ENCODE results near the gene LRRC3C.

LRRC3C gene

GRCh38 chr17:39933912-39934311, 6.4 kb downstream of the LRRC3C start:
- Histone ChIP-seq H3K27ac (replicated peaks) (no peak overlapping the region), H3K27me3 (ENCODE audit: insufficient read depth, poor library complexity, severe bottlenecking) (no peaks in the 10 kb centered on the region), H3K4me3 (replicated peaks; ENCODE audit: insufficient read depth, low read length) (no peak overlapping the region)
- DNase-seq (ENCODE audit: low read depth in 1 of 2, low spot score in 1 of 2), result no peak
- TF ChIP-seq SPI1 (IDR thresholded peaks at IDR 0.05; ENCODE audit: borderline replicate concordance, low read depth) (no peak), POLR2AphosphoS5 (IDR thresholded peaks at IDR 0.05; ENCODE audit: low read depth) (no peak), CTCF (IDR thresholded peaks at IDR 0.05; ENCODE audit: insufficient read depth, low read length) (no peak), GABPA (IDR thresholded peaks at IDR 0.05; ENCODE audit: low read depth) (no peak)
- TF ChIP-seq, protein P1, sequence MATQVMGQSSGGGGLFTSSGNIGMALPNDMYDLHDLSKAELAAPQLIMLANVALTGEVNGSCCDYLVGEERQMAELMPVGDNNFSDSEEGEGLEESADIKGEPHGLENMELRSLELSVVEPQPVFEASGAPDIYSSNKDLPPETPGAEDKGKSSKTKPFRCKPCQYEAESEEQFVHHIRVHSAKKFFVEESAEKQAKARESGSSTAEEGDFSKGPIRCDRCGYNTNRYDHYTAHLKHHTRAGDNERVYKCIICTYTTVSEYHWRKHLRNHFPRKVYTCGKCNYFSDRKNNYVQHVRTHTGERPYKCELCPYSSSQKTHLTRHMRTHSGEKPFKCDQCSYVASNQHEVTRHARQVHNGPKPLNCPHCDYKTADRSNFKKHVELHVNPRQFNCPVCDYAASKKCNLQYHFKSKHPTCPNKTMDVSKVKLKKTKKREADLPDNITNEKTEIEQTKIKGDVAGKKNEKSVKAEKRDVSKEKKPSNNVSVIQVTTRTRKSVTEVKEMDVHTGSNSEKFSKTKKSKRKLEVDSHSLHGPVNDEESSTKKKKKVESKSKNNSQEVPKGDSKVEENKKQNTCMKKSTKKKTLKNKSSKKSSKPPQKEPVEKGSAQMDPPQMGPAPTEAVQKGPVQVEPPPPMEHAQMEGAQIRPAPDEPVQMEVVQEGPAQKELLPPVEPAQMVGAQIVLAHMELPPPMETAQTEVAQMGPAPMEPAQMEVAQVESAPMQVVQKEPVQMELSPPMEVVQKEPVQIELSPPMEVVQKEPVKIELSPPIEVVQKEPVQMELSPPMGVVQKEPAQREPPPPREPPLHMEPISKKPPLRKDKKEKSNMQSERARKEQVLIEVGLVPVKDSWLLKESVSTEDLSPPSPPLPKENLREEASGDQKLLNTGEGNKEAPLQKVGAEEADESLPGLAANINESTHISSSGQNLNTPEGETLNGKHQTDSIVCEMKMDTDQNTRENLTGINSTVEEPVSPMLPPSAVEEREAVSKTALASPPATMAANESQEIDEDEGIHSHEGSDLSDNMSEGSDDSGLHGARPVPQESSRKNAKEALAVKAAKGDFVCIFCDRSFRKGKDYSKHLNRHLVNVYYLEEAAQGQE (IDR thresholded peaks at IDR 0.05; ENCODE audit: insufficient replicate concordance, low read depth), result no peak

DNA sequence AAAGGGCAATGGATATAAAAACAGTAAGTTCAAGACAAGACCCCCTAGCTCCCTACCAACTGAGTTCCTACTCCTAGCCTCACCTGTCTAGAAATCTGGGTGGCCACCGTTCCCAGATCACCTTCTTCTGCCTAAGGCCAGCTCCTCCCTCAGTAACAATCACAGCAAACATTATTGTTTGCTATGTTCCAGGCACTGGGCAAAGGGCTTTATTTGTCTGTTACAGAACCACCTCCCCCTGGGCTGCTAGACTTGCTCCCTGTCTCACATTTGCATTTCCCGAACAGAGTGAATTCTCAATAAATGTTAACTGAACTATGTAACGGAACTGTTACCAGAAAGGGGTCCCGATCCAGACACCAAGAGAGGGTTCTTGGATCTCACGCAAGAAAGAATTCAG, 6.8 kb downstream of the LRRC3C start:
- no peak for DNase-seq (ENCODE audit: low read depth in 1 of 2, low spot score in 1 of 2)
- TF ChIP-seq, protein P1 (IDR thresholded peaks at IDR 0.05; ENCODE audit: insufficient replicate concordance, low read depth), result no peak
- no peak for TF ChIP-seq POLR2AphosphoS5 (IDR thresholded peaks at IDR 0.05; ENCODE audit: low read depth)
- TF ChIP-seq SPI1 (IDR thresholded peaks at IDR 0.05; ENCODE audit: borderline replicate concordance, low read depth), result no peak
- Histone ChIP-seq H3K4me3 (replicated peaks; ENCODE audit: insufficient read depth, low read length) (no peak overlapping the region), H3K27me3 (ENCODE audit: insufficient read depth, poor library complexity, severe bottlenecking) (no peaks in the 10 kb centered on the region), H3K27ac (replicated peaks) (no peak overlapping the region)

DNA sequence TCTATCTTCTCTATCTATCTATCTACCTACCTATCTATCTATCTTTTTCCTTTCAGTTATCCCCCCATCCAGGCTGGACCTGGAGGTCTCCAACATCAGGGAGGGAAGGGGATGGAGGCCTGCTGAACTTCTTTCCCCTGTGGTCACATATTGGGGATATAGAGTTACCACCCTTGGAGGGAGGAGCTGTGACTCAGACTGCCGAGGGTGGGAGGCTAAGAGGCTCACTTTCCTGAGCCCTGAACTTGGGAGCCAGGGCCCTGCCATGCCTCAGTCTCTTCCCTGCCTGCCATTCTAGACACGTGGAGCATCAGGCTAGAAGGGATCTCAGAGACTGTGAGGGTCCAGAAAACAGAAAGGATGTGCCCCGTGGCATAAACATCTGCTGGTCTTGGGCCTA, 8.4 kb downstream of the LRRC3C start:
- no peaks in the 10 kb centered on the region for H3K27me3 ChIP-seq (ENCODE audit: insufficient read depth, poor library complexity, severe bottlenecking)
- no peak overlapping the region for H3K27ac ChIP-seq (replicated peaks)
- no peak overlapping the region for H3K4me3 ChIP-seq (replicated peaks; ENCODE audit: insufficient read depth, low read length)
- DNase-seq (ENCODE audit: low read depth in 1 of 2, low spot score in 1 of 2), result no peak
- TF ChIP-seq CTCF (IDR thresholded peaks at IDR 0.05; ENCODE audit: insufficient read depth, low read length) (no peak), GABPA (IDR thresholded peaks at IDR 0.05; ENCODE audit: low read depth) (no peak), SPI1 (IDR thresholded peaks at IDR 0.05; ENCODE audit: borderline replicate concordance, low read depth) (no peak), POLR2AphosphoS5 (IDR thresholded peaks at IDR 0.05; ENCODE audit: low read depth) (no peak)
- TF ChIP-seq, protein P1 (IDR thresholded peaks at IDR 0.05; ENCODE audit: insufficient replicate concordance, low read depth), result no peak

Data from HL-60 (cell line).